GM19238 (cell line): ENCODE data around the gene ILK.
A peak's percentile ranks its signal among the peaks of the same experiment; 100 is the strongest.

Source experiments
- DNase-seq: peaks from one replicate; pipeline ENCODE4 v3.0.0; 2011; ENCODE audit warnings: low spot score; ENCODE audit not compliant: insufficient read length

Gene ILK

DNA sequence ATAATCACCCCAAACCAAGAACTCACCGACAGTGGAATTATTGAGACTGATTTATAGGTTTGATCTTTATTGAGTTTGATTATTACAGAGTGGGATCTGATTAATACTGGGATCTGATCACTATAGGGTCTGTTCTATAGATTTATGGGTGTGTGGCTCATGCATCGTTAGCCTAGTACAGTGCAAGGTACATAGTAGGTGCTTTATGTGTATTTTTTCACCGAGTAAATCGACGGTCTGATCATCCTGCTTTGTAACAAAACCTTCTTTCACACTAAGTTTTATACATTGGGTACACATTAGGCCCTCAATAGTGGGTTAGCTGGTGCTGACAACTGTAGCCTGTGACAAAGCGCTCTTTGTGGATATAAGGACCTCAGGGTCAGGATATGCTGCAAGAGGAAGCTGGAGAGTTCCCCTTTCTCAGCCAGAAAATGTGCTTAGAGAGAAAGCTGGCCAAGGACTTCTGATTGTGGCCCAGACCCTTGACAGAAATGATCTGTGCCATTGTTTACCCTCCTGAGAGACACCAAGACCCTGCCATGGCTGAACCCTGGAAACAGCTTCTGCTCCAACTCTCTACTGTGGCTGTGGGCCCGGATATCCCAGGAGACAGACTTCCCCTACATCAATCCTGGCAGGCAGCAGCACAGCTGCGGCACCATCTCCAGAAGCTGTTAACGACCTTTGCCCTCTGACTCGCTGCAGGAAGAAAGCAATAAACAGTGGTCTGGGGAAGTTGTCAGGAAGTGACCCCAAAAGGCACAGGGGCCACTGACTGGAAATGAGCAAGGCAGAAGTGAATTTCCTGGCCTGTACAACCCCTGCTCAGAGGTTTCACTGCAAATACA lies 31.7 kb downstream of the ILK start:
- no peak for DNase-seq

DNA sequence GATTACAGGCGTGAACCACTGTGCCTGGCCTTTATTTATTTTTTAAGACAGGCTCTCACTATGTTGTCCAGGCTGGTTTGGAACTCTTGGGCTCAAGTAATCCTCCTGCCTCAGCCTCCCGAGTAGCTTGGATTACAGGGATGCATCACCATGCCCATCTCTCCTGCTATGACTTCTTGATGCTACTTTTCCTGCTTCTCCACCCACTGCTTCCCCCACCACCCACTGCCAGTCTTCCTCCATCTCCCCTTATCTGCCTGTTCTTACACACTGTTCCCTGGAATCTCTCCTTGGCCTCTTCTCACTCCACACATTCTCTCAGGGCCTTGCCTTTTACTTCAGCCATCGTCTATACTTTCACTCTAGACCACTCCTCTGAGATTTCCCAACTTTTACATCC lies 32.9 kb downstream of the ILK start:
- DNase-seq, result no peak

DNA sequence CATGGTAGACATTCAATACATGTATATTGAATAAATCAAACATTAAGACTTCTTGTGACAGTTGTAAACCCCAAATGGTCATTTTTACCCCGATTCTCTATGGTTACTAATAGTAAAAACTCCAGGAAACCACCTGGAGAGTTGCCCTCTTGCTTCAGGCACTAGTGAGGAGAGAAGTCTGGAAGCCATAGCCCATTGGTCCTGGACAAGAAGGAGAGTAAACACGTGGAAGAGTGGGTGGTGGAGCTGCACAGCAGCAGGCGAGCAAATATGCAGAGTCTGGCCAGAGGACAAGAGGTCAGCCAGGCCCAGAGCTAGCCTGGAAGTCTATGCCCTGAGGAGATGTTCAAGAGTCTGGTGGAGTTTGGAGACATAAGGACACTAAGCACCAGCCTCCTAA lies 34.3 kb downstream of the ILK start:
- no peak for DNase-seq

DNA sequence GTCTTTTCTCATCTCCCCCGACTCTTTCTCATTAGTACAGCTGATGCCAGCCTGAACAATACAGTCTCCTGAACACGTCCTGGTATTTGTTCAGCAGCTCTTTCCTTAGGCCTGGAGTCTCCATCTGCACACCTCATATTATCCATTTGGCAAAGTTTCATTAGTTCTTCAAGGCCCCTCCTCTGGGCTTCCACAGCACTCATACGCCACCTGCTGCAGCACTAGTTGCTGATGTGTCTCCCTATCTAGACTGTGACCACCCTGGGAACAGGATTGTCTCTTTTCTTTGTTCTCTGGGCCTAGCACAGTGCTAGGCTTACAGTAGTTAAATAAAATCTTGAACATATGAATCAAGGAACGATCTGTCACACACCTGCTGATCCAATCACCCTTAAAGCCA lies 34.9 kb downstream of the ILK start:
- no peak for DNase-seq

DNA sequence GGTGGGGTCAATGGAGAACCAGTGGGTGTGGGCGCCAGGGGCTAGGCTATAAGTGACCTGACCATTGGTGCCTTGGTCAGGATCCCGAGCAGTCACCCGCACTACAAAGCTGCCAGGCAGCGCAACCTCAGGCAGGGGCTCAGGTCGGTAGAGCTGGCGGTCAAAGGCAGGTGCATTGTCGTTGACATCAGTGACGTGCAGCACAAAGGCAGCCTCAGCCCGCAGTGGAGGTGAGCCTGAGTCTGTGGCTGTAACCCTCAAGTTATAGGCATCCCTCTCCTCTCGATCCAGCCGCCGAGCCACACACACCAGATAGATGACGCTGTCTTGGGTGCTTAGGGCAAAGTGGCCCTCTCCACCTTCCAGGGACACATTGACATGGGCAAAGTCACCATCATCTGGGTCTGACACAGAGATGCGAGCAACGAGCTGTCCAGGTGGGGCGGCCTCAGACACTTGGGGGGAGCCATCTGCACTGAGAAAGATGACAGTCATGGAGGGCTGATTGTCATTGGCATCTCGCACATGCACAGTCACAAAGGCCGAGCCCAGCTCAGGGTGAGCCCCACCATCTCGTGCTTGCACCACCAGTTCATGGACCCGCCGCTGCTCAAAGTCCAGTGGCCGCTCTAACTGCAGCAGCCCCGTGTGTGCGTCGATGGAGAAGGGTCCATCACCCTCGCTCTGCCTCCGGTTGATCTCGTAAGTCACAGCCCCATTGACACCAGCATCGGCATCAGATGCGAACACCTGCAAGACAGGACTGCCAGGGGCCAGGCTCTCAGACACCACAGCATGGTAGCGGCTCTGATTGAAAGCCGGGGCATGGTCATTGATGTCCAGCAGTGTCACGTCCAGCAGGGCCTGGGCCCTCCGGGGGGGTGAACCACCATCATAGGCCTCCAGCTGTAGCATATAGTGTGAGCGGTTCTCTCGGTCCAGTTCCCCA lies 36.7 kb downstream of the ILK start:
- no peak for DNase-seq

DNA sequence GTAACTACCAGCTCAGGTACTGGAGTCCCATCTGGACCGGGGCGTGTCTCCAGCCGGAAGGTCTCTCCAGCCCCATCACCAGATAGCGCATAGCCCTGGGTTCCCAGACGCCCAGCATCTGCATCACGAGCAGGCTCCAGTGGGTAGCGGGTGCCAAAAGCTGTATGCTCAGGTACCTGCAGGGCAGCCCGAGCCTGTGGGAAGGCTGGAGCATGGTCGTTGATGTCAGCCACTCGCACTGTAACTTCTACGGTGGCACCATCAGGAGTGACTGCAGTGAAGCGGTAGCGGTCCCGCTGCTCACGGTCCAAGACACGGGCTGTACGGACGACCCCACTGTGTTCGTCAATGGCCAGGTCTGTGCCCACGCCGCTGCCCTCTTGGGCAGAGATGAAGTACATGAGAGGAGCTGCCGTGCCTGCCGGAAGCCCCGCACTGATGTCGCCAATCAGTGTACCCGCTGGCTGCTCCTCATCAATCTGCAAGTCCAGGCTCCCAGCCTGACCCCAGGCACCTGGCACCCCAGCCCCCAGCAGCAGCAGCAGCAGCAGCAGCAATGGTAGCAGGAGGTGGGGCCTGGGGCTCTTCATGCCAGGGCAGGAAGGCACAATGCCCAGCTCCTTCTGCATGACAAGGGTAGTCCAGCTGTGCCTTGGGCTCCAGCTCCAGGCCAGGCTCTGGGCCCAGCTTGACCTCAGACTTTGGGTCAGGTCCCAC lies 37.6 kb downstream of the ILK start:
- no peak for DNase-seq

DNA sequence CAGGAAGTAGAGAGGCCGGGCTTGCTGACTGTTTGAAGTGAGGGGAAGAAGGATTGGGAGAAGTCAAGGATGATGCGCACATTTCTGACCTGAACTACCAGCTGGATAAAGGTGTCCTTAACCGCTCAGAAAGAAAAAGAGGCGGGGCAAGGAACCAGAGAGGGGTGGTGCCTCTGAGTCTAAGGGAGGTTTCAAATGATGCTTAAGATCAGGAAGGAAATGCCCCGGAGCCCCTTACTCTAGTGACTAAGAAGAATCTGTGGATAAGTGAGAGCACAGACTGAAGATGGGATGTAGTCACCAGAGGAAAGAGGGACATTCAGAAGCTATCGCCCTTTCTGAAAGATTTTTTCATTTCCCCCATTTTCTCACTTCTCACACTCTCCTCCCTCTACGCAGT lies 39.4 kb downstream of the ILK start:
- DNase-seq, result no peak

DNA sequence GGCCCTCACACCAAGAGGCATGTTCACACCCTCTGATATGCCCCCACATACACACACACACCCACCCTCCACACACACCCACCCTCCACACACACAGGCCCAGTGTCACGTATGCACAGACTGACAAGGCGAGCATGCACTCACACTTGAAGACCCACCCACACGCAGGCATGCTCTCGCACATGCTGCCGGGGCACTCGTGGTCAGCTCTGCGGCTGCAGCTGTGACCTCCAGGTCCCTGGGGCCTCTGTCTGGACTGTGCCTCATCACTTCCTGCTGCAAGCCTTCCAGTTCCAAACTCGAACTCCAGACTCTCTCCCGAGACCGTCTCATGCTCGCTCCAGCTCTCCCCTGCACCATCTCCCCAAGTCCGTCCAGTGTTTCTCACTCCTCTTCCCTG lies 42.5 kb downstream of the ILK start:
- DNase-seq, result no peak

DNA sequence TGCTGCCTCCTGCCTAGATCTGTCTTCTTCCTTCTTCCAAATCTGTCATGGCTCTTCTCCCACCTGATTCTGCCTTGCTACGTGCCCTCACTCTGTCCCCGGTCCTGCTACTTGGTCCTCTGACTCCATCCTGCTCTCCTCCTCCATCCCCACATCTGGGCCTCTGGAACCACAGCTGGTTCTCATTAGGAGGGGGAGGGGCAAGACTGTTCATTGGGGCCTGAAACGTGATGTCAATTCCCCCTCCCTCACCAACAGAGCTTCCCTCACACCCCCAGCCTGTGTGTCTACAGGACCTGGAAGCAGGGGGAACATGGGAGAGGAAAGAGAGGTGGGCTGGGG lies 43.0 kb downstream of the ILK start:
- no peak for DNase-seq

DNA sequence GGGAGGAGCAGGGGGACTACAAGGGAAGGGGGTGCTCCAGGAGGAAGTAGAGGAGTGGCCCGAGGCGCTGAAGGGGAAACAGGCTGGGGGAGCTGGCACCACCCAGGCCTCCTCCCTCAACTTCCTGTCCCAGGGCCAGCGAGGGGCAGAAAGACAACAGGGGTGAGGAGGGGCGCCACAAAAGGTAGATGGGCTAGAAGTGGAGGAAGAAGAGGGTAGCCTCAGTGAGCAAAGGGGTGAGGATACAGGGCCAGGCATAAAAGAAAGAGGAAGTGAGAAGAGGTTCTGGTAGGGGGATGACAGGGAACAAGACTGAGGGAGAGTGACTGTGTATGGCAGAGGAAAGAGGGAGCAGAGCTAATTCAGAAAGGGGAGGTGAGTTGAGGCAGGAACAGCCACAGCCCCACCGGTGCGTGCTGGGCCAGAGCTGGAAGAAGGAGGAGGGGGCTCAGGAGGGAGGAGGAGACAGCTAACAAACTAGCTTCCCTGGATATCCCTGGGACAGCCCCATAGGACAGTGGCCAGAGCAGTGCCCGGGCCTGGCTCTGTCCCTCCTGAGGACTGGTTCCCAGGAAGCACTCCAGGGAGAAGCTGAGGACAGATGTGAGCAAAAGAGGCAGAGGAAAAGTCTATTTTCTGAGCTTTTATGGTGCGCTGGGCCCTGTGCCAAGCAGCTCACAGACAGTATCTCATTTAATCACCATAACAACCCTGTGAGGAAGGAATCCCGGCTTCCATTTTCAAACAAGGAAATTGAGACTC lies 43.5 kb downstream of the ILK start:
- peak; percentile 69 for DNase-seq

DNA sequence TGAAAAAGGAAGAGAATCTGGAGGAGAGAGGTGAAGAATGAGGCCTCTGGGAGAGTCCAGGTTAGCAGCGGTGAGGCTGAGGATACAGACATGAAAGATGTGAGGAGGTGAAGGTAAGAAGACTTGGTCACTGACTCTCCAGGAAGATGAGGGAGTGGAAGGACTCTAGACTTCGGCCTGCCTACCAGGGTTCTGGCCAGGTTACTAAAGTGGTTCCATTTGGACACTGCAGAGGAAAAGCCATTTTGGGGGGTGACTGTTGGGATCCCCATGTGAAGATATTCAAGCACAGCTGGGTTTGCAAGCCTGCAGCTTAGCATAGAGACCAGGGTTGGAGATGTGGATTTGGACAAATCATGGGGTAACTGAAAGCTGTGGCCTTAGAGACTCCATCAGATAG lies 44.3 kb downstream of the ILK start:
- no peak for DNase-seq

DNA sequence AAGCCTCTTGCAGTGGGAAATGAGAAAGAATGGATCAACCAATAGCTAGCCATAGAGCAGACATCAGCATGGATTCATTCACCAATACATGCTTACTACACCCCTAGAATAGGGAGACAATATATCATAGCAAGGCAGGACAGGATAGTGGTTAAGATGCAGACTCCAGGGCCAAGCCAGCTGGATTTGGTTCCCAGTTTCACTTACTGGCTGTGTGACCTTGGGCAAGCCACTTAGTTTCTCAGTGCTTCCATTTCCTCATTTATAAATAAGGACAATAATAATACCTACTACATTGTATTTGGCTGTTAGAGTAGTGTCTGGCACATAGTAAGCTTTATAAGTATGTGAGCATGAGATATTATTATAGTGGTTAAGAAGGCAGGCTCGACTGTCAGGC lies 44.9 kb downstream of the ILK start:
- no peak for DNase-seq

DNA sequence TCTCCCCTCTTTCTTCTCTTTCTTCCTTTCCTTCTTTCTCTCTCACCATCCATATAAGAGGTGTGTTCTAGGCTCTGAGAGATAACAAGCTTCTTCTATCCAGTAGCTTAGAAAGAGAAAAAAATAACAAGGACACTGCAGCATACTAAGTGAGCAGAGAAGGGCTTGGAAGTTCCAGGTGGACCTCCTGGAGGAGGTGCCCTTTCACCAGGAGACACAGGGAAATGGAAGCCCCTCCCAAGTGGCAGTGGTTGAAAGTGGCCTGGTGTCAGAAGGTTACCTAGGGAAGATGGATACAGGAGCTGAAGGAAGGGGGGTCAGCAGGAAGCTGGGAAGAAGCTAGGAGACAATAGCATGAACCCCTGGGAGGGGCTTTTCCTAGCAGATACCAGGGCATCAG lies 46.5 kb downstream of the ILK start:
- no peak for DNase-seq

DNA sequence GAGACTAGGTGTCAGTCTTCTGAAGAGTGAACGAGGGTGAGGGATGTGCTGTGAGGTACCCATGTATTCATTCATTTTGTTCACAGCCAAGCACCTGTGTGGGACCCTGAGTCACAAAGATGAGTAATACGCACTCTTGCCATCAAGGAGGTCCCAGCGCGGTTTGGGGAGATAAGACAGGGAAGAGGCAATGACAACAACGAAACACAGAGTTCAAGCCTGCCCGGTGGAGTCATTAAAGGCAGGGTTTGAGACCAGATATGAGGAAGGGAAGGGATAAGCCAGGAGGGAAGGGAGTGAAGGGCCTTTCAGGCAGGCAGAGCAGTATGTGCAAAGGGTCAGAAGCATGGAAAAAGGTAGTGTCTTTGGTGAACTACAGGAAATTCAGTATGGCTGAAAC lies 47.4 kb downstream of the ILK start:
- DNase-seq, result no peak

DNA sequence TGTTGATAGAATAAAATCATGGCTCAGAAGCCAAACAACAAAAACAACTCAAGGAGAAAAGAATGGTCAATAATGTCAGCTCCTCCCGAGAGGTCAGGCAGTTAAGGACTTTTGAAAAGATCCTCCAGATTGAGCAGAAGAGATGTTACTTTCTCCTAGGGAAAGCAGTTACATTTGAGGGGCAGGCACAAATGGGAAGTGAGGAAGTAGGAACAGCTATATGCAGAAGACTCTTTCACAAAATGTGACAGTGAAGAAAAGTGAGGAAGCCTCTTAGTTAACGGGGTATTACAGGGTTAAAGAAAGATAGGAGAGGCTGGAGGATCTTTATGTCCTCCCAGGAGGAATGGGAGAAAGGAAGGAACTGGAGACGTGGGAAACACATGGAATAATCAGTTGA lies 48.6 kb downstream of the ILK start:
- DNase-seq, result no peak

DNA sequence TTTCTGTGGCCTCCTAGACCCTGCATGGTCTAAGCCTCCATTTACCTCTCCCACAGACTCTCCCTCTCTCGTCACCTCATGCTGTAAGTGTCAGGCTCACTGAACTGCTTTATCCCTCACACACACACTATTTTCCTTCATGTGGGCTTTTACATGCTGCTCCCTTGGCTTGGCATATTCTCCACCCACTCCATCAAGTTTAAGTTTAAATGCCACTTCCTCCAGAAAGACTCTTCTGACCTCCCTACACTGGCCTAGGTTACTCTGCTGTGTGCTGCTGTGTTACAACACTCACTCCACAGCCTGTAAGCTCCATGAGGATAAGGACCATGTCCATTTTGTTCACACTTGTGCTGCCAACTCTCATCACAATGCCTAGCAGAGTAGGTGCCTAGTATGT lies 49.5 kb downstream of the ILK start:
- no peak for DNase-seq

DNA sequence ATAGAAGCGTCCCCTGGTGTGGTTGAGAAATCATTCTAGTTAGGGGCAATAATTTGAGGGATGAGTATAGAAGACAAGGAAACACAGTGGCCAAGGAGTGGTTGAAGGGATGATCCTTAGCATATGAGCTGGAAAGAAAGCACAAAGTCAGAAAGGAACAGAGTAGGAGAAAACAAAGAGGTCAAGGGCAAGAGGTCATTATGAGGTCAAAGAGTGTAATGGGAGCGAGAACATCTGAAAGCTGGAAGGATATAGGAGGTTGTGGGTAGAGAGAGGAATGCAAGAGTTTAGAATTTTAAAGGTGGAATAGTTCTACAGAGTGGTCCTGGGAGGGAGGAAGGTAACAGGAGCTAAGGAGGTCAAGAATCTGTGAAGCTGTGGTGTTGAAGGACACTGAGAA lies 50.1 kb downstream of the ILK start:
- no peak for DNase-seq

DNA sequence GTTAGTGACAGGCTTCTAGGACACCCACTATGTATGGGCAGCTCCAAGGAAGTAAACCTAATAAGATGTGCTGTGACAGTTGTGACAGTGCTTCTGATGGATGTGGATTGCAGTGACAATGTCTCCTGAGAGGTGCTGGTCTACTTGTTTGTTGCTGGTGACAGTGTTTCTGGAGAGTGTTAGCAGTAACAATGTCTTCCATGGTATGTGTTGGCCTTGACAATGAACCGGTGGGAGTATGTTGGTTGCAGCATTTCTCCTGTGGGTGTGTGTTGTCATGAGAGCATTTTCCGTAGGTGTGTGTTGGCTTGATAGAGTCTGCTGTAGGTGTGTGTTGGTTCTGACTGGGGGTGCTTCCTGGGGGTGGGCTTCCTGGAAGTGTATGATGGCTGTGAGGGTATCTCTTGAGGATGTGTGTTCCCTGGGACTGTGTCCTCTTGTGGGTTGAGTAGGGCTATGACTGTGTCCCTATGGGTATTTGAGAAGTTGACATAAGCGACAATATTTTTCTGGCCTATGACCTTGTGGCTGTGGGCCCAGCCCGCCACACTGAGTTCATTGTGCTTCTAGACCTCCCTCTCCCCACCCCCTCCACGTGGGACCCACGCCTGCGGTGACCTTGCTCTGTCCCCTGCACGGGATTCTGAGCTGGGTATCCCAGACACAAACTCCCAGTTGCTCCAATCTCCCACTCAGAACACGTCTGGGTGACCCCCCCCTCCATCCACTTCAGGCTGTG lies 50.9 kb downstream of the ILK start:
- DNase-seq, result no peak

DNA sequence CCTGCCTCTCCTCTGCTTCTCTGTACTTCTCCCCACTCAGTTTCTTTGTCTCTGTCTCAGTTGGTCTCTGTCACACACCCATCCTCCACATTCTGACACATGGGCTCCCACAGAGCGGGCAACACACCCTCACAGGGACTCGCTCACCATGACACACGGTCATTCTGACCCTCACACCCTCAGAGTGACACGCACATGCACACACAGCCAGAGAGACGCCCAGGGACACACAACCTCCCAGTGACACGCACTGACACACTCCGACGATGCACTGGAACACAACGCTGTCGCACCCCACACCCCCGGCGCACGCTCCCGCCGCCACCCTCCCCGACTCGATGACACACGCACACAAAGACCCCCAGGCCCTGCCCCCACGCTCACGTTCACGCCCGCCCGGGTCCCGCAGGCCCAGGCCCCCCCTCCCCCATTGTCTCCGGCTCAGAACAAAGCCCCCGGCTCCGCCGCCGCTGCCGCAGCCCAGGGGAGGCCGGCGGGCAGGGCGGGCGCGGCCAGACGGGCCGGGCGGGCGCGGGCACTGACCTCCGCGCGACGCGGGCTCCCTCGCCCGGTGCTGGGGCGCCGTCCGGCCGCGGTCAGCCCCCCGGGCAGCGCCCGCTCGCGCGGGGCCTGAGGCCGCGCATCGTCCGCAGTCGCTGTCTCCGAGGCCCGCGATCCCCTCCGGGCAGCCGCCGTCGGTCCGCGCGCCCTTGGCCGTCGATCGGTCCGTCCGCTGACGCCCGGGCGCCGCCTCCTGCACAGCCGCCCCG lies 51.6 kb downstream of the ILK start:
- DNase-seq, result no peak
